HG03097 (cell line): ENCODE data around the gene HPRT1.
A peak's percentile ranks its signal among the peaks of the same experiment; 100 is the strongest.

Source experiments
- ATAC-seq: cut with Tn5 transposase; IDR thresholded peaks from one replicate; pipeline ENCODE4 v1.9.1; 2021; ENCODE audit not compliant: unreplicated experiment, low FRiP score

Gene HPRT1

DNA sequence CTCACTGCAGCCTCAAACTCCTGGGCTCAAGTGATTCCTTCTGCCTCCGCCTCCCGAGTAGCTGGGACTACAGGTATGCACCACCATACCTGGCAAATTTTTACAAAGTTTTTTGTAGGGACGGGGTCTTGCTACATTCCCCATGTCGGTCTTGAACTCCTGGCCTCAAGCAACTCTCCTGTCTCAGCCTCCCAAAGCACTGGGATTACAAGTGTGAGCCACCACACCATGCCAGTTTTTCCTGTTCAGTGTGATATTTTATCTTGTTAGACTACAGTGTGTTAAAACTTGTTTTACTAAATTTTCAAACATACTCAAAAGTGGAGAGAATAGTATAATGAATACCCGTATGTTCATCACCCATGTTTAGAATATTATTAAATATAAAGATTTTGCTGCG lies 12.1 kb downstream of the HPRT1 start:
- ATAC-seq = no peak

DNA sequence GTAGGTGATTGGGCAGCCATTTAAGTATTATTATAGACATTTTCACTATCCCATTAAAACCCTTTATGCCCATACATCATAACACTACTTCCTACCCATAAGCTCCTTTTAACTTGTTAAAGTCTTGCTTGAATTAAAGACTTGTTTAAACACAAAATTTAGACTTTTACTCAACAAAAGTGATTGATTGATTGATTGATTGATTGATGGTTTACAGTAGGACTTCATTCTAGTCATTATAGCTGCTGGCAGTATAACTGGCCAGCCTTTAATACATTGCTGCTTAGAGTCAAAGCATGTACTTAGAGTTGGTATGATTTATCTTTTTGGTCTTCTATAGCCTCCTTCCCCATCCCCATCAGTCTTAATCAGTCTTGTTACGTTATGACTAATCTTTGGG lies 16.3 kb downstream of the HPRT1 start:
- no peak for ATAC-seq

GRCh38 chrX:134478374-134478773 lies 18.4 kb downstream of the HPRT1 start:
- ATAC-seq = no peak

DNA sequence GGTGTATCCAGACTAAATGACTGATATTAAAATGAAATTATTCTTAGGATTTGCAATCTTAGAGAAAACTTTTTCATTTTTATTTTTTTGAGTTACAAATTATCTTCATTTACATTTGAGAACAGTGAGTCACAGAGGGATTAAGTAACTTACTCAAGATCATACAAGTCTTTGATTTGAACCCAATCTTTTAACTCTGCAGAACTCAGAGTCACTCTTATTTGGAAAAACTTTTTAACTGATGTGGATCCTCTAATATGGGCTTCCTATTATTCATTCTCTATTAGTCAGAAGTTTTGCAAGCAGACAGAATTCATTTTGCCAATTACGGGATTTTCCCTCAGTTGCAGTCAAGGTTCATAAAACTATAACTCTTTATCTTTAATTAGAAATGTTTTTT lies 20.1 kb downstream of the HPRT1 start:
- ATAC-seq = no peak

DNA sequence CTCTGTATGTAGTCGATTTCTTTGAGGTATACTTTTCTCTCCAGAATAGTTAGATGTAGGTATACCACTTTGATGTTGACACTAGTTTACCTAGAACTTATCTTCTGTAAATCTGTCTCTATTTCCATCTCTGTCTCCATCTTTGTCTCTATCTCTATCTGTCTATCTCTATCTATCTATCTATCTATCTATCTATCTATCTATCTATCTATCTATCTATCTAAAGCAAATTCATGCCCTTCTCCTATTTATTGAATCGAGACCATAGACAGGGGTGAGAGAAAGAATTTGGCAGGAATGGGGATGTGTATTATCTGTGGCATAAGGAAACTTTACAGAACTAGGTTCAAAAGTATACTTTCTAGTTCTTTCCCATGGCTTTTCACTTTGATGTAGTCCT lies 21.4 kb downstream of the HPRT1 start:
- ATAC-seq = no peak

DNA sequence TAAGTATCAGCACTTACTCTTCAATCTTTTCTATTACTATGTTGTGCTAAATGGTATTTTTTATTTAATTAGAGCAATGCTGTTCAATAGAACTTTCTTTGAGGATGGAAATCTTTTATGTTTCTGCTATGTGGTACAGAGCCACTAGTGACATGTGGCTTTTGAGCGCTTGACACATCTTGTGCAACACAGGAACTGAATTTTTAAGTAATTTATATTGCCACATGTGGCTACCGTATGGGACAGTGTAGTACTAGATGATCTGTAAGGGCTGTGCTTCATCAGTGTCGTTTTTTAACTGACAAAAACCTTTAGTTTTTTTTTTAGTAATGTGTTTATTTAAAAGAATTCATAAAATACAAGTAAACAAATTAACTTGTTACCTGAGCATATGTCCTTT lies 22.4 kb downstream of the HPRT1 start:
- ATAC-seq = no peak

DNA sequence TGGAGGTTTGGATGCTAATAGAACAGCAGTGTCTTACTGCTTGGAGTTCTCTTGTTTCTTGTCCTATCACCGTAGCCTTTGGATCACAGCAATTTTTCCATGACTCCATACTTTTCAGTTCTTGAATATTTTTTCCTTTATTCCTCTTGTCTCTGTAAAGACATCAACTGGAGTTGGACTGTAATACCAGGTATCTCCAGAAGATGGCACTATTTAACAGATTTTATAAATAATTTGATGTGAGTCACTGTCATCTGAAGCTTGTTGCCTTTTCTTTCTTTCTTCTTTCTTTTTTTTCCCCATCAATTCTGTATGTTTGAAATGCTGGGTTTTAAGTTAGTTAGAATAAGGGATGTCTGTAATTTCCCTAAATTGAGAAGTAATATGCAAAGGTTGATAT lies 24.1 kb downstream of the HPRT1 start:
- ATAC-seq = no peak

DNA sequence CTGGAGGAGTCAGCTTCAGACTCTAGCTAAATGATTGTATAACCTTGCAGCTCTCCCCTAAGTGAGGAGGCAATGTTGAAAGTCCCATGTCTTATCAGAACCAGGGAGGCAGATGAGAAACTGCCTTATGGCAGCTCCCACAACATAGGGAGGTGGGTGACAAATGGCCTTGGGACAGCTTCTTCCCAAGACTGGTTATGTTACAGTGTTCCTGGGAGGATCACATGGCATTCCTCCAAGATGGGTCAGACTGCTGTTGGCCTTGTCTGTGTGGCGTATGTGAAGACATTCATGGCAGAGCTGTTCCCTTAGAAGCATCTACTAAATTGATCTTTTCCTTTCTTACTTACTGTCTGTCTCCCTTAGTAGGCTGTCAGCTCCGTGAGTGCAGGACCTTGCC lies 42.0 kb downstream of the HPRT1 start:
- no peak for ATAC-seq

- ATAC-seq = no peak
Observed at GRCh38 chrX:134502686-134503085, 42.7 kb downstream of the HPRT1 start.

DNA sequence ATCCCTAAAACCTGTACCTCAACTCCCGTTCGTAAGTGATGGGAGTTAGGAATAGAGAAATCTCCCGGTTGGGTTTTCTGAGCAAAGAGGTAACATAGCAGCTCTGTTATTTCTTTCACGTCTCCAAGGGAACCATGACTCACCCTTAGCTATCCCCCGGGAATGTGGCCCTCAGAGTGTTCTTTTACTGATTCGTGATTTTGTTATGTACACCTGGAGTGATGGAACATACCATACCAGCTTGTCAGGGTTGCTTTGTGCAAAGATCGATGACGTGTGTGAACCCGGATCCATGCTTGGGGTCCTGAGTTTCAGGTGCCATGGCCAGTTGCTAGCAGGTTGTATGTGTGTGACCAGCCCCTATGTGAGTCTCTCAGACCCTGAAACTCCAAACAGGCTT lies 52.6 kb downstream of the HPRT1 start:
- ATAC-seq = no peak

DNA sequence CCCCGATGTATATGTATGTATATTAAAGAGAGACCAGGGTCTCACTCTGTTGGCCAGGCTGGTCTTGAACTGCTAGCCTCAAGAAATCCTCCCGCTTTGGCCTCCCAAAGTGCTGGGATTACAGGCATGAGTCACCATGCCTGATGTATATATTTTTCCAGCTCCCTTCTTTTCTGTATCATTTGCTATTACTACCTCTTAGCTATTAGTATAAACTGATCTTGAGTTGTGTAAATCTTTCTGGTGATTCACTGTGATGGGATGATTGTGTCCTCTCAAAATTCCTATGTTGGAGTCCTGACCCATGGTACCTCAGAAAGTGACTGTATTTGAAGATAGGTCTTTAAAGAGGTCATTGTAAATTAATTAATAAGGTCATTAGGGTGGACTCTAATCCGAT lies 53.1 kb downstream of the HPRT1 start:
- no peak for ATAC-seq

DNA sequence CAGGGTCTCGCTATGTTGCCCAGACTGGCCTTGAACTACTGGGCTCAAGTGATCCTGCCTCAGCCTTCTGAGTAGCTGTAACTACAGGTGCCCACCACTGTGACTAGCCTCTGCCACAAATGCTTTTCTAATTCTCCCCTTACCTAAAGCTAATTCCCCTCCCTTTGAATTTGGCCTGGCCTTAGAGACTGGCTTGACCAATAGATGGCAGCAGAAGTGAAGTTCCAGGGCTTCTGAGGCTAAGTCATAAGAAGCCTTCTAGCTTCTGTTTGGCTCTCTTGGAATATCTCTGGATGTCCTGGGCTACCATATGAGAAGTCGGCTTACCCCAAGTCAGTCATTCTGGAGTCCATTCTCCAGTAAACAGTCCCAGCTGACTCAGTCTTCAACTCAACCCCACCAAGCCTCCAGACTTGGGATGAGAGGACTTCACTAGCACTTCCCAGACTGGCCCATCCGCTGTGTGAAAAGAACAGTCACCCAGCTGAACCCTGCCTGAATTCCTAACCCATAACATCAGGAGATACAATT lies 61.0 kb downstream of the HPRT1 start:
- ATAC-seq = peak; percentile 68

DNA sequence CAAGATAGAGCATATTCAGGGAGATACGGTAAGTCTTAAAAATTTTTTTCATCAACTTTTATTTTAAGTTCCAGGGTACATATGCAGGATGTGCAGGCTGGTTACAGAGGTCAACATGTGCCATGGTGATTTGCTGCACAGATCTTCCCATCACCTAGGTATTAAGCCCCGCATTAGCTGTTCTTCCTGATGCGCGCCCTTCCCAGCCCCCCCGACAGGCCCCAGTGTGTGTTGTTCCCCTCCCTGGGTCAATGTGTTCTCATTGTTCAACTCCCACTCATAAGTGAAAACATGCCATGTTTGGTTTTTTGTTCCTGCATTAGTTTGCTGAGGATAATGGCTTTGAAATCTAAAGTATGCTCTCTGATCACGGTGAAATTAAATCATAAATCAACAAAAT lies 64.2 kb downstream of the HPRT1 start:
- ATAC-seq = no peak

GRCh38 chrX:134525086-134525792 lies 65.3 kb downstream of the HPRT1 start:
- no peak for ATAC-seq

DNA sequence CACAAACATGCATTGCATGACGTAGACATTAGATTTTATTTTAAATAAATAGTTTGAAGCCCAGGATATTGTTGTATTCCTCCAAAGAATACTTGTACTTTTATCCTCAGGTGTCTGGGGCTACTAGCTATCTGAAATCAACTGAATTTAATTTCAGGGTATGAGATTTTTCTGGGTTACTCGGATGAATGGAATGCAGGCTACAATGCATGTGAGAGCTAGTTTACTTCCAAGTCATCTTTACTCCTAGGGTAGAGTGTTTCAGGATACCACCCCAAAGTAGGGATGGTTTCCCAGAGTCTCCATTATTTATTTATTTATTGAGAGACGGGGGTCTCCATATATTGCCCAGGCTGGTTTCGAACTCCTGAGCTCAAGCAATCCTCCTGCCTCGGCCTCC lies 66.4 kb downstream of the HPRT1 start:
- no peak for ATAC-seq

- ATAC-seq = no peak
Observed at GRCh38 chrX:134528960-134529359, 69.0 kb downstream of the HPRT1 start.

GRCh38 chrX:134529481-134529880 lies 69.5 kb downstream of the HPRT1 start:
- no peak for ATAC-seq

DNA sequence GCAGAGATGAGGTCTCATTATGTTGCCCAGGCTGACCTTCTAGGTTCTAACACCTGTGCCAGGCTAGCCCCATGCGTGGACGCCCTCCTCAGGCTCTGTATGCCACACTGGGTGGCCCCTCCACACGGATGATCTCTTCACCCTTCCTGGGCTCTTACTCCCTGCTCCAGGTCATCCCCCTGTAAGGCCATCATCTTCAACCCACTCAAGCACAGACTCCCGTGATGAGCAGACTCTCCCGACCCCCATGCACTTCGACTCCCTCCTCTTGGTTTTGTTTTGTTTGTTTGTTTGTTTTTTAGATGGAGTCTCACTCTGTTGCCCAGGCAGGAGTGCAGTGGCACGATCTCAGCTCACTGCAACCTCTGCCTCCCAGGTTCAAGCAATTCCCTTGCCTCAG lies 70.9 kb downstream of the HPRT1 start:
- no peak for ATAC-seq

- ATAC-seq = no peak
Observed at GRCh38 chrX:134533352-134533751, 73.4 kb downstream of the HPRT1 start.

DNA sequence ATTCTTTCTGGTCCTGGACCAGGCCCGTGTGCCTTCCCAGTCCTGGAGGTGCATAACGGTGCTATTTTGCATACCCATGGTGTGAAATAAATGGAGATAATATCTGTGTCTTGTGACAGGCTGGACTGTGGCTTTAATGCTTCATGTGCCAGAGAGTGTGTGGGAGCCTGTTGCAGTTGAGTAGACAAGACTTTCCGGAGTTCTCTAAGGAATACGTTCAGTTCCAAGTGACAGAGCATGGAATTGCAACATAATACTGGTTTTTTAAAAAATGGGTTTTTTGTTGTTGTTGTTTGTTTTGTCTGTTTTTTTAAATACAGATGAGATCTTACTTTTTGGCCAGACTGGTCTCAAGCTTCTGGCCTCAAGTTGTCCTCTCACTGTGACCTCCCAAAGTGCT lies 74.0 kb downstream of the HPRT1 start:
- no peak for ATAC-seq

GRCh38 chrX:134537179-134537955 lies 77.4 kb downstream of the HPRT1 start:
- no peak for ATAC-seq

- no peak for ATAC-seq
Observed at GRCh38 chrX:134538316-134538715, 78.4 kb downstream of the HPRT1 start.
